C4-2B (cell line): ENCODE results near the gene NUMB.
"Not testable (repeated sequence)": the region's sequence is repeated elsewhere in the genome, so short reads cannot be mapped to it uniquely, and the experiment has no call there.

Experiments used
- H3K27ac ChIP-seq: fragments of 450-650 bp; 2 replicates; pipeline ENCODE4 v1.5.1; 2017
- ZFX ChIP-seq: fragments of 450-650 bp; IDR thresholded peaks from 2 replicates; pipeline ENCODE4 v1.6.1; 2017
- TF ChIP-seq, protein P1 (sequence below): fragments of 450-650 bp; conservative IDR thresholded peaks from 2 replicates; pipeline ENCODE4 v1.5.1; 2017; ENCODE audit warnings: mild to moderate bottlenecking

NUMB gene

DNA sequence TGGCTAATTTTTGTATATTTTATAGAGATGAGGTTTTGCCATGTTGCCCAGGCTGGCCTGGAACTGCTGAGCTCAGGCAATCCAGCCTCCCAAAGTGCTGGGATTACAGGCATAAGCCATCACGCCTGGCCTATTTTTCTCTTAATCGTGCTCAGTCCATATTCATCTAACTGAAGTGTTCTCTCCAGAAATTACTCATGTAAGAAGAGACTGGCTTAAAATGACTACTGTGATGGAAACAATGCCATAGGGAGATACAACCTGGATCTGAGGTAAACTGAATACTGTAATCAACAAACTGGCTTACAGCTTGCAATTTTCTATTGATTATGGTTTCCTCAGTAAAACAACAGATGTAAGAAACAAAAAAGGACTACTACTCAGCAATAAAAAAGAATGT, 21.1 kb downstream of the NUMB start:
- TF ChIP-seq, protein P1, sequence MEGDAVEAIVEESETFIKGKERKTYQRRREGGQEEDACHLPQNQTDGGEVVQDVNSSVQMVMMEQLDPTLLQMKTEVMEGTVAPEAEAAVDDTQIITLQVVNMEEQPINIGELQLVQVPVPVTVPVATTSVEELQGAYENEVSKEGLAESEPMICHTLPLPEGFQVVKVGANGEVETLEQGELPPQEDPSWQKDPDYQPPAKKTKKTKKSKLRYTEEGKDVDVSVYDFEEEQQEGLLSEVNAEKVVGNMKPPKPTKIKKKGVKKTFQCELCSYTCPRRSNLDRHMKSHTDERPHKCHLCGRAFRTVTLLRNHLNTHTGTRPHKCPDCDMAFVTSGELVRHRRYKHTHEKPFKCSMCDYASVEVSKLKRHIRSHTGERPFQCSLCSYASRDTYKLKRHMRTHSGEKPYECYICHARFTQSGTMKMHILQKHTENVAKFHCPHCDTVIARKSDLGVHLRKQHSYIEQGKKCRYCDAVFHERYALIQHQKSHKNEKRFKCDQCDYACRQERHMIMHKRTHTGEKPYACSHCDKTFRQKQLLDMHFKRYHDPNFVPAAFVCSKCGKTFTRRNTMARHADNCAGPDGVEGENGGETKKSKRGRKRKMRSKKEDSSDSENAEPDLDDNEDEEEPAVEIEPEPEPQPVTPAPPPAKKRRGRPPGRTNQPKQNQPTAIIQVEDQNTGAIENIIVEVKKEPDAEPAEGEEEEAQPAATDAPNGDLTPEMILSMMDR = no peak
- H3K27ac ChIP-seq = no peak overlapping the region

DNA sequence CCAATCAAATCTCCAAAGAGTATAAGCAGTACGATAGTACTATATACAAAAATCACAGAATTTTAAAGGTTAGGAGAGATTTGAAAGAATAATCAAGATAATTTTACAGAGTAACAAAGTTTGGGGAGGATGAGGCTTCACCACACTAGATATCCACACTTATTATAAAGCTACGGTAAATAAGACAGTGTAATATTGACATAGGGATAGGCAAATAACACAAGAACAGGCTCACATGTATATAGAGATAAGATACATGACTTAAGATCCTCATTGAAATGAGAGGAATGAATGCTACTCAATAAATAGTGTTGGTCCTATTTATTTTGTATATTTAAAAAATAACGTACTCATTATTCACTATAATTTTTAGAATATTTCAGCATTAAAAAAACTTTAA, 26.2 kb downstream of the NUMB start:
- TF ChIP-seq, protein P1 = no peak
- no peak for TF ChIP-seq ZFX
- H3K27ac ChIP-seq = no peak overlapping the region

DNA sequence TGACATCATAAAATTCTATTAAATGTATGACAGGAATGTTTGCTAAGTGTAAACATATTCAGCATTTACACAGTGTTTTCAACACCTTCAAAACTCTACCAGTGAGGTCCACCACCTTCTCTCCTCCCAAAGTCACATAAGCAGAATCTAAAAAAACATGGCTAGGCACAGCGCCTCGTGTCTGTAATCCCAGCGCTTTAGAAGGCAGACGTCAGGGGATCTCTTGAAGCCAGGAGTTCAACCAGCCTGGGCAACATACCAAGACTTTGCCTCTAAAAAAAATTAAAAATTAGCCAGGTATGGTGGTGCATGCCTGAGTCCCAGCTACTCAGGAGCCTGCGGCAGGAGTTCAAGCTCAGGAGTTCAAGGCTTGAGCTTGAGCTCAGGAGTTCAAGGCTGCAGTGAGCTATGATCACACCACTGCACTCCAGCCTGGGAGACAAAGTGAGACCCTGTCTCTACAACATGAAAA, 30.0 kb downstream of the NUMB start:
- peak overlapping the region; percentile 35 for H3K27ac ChIP-seq
- TF ChIP-seq, protein P1 = no peak
- TF ChIP-seq ZFX = no peak

DNA sequence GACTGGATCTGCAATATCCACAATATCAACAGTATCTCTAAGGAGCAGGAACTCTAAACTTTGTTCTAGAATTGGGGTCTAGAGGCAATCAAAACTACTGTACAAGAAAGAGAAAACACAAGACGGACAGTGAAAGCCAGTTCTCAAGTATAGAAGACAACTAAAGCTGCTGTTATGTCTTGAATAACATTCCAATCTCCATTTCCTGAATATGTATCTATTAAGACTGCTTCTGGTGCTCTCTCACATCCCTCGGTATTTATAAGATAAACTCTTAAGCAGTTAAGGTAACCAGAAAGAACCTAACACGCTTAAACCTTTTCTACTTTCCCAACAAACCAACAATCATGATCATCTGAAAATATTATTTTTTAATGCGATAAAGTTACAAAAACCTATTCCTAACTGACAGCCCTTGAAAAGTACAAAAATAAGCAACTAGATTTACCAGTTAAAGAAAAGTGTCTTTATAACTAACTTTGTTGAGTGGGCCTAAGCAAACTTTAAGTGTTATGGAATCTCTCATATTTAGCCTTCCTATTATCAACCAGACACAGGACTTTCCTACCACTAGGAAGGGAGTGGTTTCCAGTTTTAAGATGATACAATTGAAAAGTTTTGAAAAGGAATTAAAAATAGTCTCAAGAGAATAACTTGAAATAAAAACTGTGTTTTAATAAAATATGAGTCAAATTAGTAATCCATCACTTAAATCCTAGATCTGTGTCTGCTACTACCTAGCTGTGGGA, 30.7 kb downstream of the NUMB start:
- TF ChIP-seq, protein P1 = no peak
- no peak for TF ChIP-seq ZFX
- H3K27ac ChIP-seq = no peak overlapping the region

DNA sequence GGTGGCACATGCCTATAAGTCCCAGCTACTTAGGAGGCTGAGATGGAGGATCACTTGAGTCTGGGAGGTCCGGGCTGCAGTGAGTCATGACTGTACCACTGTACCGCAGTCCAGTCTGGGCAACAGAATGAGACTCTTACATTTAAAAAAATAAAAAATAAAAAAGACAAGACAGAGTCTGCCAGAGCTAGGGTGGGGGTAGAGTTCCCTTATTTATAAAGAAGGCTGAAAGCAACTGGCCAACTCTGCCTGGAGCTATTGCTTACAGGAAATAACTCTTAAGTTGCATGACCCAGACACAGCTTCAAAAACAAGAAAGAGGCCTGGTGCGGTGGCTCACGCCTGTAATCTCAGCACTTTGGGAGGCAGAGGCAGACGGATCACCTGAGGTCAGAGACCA, 31.5 kb downstream of the NUMB start:
- TF ChIP-seq, protein P1 = no peak
- no peak for TF ChIP-seq ZFX
- no peak overlapping the region for H3K27ac ChIP-seq

DNA sequence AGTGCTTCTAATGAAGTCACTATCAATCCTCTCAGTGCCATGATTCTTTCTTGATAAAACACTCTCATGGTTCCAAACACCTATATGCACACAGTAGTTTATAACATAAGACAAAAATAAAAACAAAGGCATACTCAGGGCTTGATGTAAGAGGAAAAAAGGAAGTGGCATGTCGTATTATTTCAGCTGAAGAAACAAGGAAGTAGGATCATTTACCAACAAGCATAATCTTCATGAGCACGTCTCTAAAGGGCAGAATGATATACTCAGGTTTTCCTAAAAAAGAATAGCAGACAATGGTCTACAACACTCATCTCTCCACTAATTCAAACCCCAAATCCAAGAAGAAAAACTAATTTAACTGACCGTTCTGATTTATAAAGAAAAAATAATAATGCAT, 33.9 kb downstream of the NUMB start:
- TF ChIP-seq ZFX = no peak
- TF ChIP-seq, protein P1 = no peak
- no peak overlapping the region for H3K27ac ChIP-seq

DNA sequence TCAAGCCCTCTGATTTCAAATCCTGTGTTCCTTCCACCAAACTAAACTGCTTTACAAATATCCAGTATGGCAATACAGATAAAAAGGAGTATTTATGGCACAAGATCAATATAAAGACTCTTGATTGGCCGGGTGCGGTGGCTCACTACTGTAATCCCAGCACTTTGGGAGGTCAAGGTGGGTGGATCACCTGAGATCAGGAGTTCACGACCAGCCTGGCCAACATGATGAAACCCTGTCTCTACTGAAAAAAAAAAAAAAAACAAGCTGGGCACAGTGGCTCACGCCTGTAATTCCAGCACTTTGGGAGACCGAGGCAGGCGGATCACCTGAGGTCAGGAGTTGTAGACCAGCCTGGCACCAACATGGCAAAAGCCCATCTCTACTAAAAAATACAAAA, 35.3 kb downstream of the NUMB start:
- H3K27ac ChIP-seq = not testable (repeated sequence)

DNA sequence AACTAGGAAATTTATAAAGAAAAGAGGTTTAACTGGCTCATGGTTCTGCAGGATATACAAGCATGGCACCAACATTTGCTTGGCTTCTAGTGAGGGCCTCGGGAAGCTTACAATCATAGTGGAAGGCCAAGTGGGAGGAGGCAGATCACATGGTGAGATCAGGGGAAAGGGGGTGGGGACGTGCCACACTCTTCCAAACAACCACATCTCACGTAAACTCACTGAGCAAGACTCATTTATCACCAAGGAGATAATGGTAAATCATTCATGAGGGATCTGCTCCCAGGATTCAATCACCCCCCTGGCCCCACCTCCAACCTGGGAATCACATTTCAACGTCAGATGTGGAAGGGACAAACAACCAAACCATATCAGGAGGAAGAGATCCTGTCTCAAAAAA, 35.8 kb downstream of the NUMB start:
- H3K27ac ChIP-seq = no peak overlapping the region
- TF ChIP-seq, protein P1 = no peak
- no peak for TF ChIP-seq ZFX
